COR-L47 (cell line): ENCODE measurements around the gene WWTR1.

Experiments
- DNase-seq: peaks from one replicate; lab custom pipeline; 2025; lab: John Stamatoyannopoulos, UW

WWTR1 gene

GRCh38 chr3:149655826-149656574 lies 1.8 kb downstream of the WWTR1 start:
- DNase-seq: no peak

- DNase-seq: no peak
Measured at GRCh38 chr3:149654188-149654601, 3.6 kb downstream of the WWTR1 start.

GRCh38 chr3:149653564-149653963 lies 4.3 kb downstream of the WWTR1 start:
- DNase-seq: no peak

- DNase-seq: no peak
Measured at GRCh38 chr3:149653136-149653535, 4.7 kb downstream of the WWTR1 start.

GRCh38 chr3:149650828-149651227 lies 7.0 kb downstream of the WWTR1 start:
- no peak for DNase-seq

- DNase-seq: no peak
Measured at GRCh38 chr3:149648525-149648924, 9.3 kb downstream of the WWTR1 start.

- no peak for DNase-seq
Measured at GRCh38 chr3:149647812-149648211, 10.0 kb downstream of the WWTR1 start.

- no peak for DNase-seq
Measured at GRCh38 chr3:149647285-149647684, 10.5 kb downstream of the WWTR1 start.

GRCh38 chr3:149646181-149646766 lies 11.6 kb downstream of the WWTR1 start:
- DNase-seq: no peak

GRCh38 chr3:149643963-149644362 lies 13.9 kb downstream of the WWTR1 start:
- DNase-seq: no peak

GRCh38 chr3:149643482-149643798 lies 14.4 kb downstream of the WWTR1 start:
- DNase-seq: no peak

GRCh38 chr3:149640976-149641728 lies 16.7 kb downstream of the WWTR1 start:
- no peak for DNase-seq

GRCh38 chr3:149639093-149639486 lies 18.7 kb downstream of the WWTR1 start:
- no peak for DNase-seq

- no peak for DNase-seq
Measured at GRCh38 chr3:149638228-149639092, 19.4 kb downstream of the WWTR1 start.

GRCh38 chr3:149635396-149635795 lies 22.4 kb downstream of the WWTR1 start:
- DNase-seq: no peak

GRCh38 chr3:149634573-149634972 lies 23.3 kb downstream of the WWTR1 start:
- DNase-seq: no peak

GRCh38 chr3:149634072-149634471 lies 23.8 kb downstream of the WWTR1 start:
- no peak for DNase-seq

GRCh38 chr3:149632225-149632624 lies 25.6 kb downstream of the WWTR1 start:
- DNase-seq: no peak

GRCh38 chr3:149630806-149631205 lies 27.0 kb downstream of the WWTR1 start:
- DNase-seq: no peak

- no peak for DNase-seq
Measured at GRCh38 chr3:149628957-149629670, 28.7 kb downstream of the WWTR1 start.

GRCh38 chr3:149626671-149627070 lies 31.2 kb downstream of the WWTR1 start:
- no peak for DNase-seq

GRCh38 chr3:149625795-149626194 lies 32.0 kb downstream of the WWTR1 start:
- no peak for DNase-seq
